GM10847 (cell line): ENCODE data around the gene SCART1.

Experiments used
- POLR2A ChIP-seq: IDR thresholded peaks from 2 replicates; pipeline ENCODE4 v1.6.1; 2011; ENCODE audit not compliant: insufficient read length; ENCODE audit errors: extremely low read depth

SCART1 gene

DNA sequence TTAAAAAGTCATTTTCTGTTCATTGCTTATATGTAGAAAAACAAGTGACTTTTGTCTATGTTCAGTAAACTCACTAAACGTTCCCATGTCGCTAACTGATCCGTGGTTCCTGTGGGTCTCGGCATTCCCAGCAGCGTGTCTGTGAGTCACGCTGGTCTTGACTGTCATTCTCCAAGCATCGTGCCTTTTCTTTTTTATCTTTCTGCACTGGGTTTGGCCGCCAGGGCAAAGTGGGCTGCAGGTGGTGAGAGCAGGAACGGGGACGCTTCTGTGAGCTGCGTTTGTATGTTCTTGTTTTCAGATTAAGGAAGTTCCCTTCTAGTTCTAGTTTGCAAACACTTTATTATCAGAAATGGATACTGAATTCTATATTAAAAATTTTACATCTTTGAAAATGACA, 6.8 kb upstream of the SCART1 start:
- no peak for TF ChIP-seq POLR2A

- TF ChIP-seq POLR2A, result no peak
Observed at GRCh38 chr10:133448120-133448519, 5.6 kb upstream of the SCART1 start.

DNA sequence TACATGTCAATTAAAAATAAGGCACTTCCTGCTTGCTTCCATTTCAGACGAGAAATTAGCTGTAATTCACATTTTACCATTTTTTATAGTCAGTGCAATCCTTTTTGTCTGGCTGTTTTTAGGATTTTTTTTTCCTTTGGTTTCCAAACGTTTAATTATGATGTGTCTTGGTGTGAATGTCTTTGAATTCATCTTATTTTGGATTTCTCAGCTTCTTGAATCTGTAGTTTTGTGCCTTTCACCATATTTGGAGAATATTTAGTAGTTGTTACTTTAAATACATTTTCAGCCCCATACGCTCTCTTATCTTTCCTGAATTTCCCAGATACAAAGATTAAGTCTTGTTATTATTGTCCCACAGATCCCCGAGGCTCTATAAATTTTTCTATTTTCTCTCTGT, 2.4 kb upstream of the SCART1 start:
- no peak for TF ChIP-seq POLR2A

GRCh38 chr10:133452453-133452852, 1.3 kb upstream of the SCART1 start:
- no peak for TF ChIP-seq POLR2A

- TF ChIP-seq POLR2A, result no peak
Observed at GRCh38 chr10:133454204-133454893, 604 bp downstream of the SCART1 start.

DNA sequence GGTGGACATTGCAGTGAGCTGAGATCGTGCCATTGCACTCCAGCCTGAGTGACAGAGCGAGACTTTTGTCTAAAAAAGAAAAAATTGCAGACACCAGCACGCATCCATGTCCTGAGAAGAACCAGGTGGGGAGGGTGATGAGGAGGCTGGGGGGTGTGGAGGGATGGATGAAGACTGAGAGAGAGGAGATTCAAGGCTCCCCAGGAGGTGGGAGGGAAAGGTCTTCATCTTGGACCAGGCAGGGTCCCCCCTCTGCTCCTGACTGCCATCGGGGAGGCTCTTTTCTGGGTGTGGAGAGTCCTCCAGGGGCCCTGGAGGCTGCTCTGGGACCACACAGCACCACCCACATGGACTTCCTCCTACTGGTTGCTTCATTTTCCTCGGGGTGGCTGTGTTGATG, 1.5 kb downstream of the SCART1 start:
- TF ChIP-seq POLR2A, result no peak

- TF ChIP-seq POLR2A, result no peak
Observed at GRCh38 chr10:133455611-133456031, 1.9 kb downstream of the SCART1 start.

GRCh38 chr10:133456041-133456951, 2.6 kb downstream of the SCART1 start:
- no peak for TF ChIP-seq POLR2A

DNA sequence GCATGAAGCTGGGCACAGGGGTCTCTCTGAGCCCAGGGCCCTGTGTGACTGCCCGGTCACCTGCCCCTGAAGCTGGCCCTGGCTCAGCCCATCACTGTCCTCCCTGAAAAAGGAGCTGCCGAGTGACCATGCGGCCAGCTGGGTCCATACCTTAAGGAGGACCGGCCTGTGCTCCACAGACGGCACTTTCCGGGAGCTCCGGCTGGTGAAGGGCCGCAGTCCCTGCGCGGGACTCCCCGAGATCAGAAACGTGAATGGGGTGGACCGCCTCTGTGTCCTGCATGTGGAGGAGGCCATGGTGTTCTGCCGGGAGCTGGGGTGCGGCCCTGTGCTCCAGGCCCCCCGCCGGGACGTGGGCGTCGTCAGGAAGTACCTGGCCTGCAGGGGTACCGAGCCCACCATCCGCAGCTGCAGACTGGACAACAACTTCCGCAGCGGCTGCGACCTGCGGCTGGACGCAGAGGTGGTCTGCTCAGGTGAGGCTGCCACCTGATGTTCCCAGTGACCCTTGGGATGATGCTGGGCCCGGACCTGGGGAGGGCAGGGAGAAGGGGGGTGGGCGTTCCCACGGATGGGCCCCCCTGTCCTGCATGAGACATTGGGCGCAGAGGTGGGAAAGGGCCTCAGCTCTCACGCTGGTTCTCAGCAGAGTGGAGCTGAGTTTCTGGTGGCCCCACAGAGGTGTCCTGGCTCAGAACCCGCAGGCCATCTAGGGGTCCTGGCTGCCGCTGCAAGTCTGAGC, 3.5 kb downstream of the SCART1 start:
- no peak for TF ChIP-seq POLR2A

- no peak for TF ChIP-seq POLR2A
Observed at GRCh38 chr10:133458021-133458709, 4.4 kb downstream of the SCART1 start.

DNA sequence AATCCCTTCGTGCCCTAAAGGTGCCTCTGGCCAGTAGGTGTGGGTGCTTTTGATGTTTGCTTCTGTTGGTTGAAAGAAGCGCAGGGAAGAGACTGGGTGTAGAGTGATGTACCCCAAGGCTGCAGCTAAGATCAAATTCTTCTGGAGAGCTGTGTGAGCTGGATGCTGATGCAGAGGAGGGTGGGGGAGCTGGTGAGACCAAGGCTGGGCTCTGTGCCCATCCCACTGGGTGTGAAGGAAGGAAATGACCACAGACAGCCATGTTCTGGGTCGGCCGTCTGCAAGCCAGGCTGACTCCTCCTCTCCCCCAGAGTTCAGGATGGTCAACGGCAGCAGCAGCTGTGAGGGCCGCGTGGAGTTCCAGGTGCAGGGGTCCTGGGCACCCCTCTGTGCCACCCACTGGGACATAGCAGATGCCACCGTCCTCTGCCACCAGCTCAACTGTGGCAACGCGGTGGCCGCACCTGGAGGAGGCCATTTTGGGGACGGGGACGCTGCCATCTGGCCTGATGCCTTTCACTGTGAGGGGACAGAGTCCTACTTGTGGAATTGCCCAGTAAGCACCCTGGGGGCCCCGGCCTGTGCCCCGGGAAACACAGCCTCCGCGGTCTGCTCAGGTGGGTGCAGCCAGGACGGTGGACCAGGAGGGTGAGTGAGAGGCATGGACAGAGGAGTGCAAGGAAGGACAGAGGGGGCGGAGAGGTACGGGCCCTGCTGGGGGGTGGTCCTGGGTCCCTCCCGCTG, 5.1 kb downstream of the SCART1 start:
- TF ChIP-seq POLR2A, result no peak

DNA sequence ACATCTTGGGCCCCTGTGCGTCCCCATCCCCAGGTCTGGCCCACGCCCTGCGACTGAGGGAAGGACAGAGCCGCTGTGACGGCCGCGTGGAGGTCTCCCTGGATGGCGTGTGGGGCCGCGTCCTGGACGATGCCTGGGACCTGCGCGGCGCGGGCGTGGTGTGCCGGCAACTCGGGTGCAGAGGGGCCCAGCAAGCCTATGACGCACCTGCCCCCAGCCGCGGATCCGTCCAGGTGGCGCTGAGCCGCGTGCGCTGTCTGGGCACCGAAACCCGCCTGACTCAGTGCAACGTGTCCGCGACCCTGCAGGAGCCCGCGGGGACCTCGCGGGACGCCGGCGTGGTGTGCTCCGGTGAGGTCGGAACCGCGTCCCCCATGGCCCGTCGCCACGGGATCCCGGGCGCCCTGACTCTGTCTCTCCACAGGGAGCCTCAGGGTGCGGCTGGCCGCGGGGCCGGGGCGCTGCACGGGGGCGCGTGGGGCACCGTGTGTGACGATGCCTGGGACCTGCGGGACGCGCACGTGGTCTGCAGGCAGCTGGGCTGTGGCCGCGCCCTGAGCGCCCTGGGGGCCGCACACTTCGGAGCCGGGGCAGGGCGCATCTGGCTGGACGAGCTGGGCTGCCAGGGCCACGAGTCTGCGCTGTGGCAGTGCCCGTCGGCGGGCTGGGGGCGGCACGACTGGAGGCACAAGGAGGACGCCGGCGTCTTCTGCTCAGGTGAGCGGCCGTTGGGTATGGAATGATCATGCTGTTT, 5.9 kb downstream of the SCART1 start:
- TF ChIP-seq POLR2A, result no peak

DNA sequence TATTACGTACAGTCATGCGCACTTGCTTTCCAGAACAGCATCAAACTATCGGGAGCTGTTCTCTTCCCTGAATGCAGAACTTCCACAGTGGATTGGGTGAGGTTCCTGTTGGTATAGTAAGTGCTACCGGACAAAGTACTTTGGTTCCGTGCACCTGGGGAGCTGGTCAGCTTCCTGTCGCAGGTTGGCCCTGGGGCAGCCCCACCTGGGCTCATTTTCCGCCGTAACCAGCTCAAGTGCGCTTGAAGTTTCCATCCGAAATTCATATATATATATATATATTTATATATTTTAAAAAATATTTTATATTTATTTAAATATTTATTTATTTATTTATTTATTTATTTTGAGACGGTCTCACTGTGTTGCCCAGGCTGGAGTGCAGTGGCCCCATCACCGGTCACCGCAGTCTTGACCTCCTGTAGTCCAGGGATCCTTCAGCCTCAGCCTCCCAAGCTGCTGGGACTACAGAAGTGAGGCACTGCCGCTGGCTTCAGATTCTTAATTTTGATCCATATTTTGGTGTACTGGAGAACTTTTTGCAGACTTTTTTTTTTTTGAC, 6.5 kb downstream of the SCART1 start:
- no peak for TF ChIP-seq POLR2A

- no peak for TF ChIP-seq POLR2A
Observed at GRCh38 chr10:133461027-133461426, 7.3 kb downstream of the SCART1 start.

- TF ChIP-seq POLR2A, result no peak
Observed at GRCh38 chr10:133461841-133462240, 8.1 kb downstream of the SCART1 start.
